HepG2 (cell line): ENCODE data around the gene NAA38. TPM values are rescaled to one million over a fixed set of nuclear protein-coding genes. Genes with fewer than 3 reads are reported as not detected.
A peak's percentile ranks its signal among the peaks of the same experiment; 100 is the strongest.

Experiments
- CBX2 ChIP-seq, 2 experiments: fragments of 200-600 bp in 1 of 2; sonication (generic); formaldehyde crosslinking in 1 of 2; IDR thresholded peaks; 2 replicates each; pipeline versions ENCODE4 v1.7.0 to v1.8.1; 2018 to 2022; ENCODE audit warnings: low read depth in 2 of 2, low read length in 1 of 2, mild to moderate bottlenecking in 1 of 2, missing genetic modification reagents in 1 of 2
- ETV5 ChIP-seq: IDR thresholded peaks from 2 replicates; pipeline ENCODE4 v1.6.1; 2018; ENCODE audit warnings: missing biosample characterization, missing genetic modification reagents, inconsistent platforms, borderline replicate concordance
- FOSL2 ChIP-seq: sonication (generic); formaldehyde crosslinking; IDR thresholded peaks from 2 replicates; pipeline ENCODE4 v1.4.0; 2020; ENCODE audit warnings: missing genetic modification reagents
- FOXJ3 ChIP-seq: sonication (generic); formaldehyde crosslinking; IDR thresholded peaks from 2 replicates; pipeline ENCODE4 v1.4.0; 2020; ENCODE audit warnings: missing genetic modification reagents, mild to moderate bottlenecking, borderline replicate concordance
- GABPA ChIP-seq, 2 experiments: IDR thresholded peaks; 2 replicates each; pipeline ENCODE4 v1.6.1; 2011 to 2016; ENCODE audit warnings: low read depth in 2 of 2, low read length in 1 of 2, missing biosample characterization in 1 of 2, missing genetic modification characterization in 1 of 2
- MZF1 ChIP-seq: sonication (generic); formaldehyde crosslinking; IDR thresholded peaks from 2 replicates; pipeline ENCODE4 v1.8.1; 2023; ENCODE audit warnings: mild to moderate bottlenecking, missing genetic modification reagents, borderline replicate concordance
- POGZ ChIP-seq: sonication (generic); formaldehyde crosslinking; IDR thresholded peaks from 2 replicates; pipeline ENCODE4 v1.4.0; 2020; ENCODE audit warnings: mild to moderate bottlenecking, missing genetic modification reagents
- RBM39 ChIP-seq: fragments of 200-400 bp; formaldehyde crosslinking; IDR thresholded peaks from one replicate; pipeline ENCODE4 v1.6.1; 2018; ENCODE audit warnings: antibody characterized with exemption, mild to moderate bottlenecking, low read depth, low read length; ENCODE audit not compliant: poor library complexity, severe bottlenecking
- THRA ChIP-seq: sonication (generic); formaldehyde crosslinking; IDR thresholded peaks from 2 replicates; pipeline ENCODE4 v1.4.0; 2020; ENCODE audit warnings: missing genetic modification reagents, borderline replicate concordance
- ZBTB43 ChIP-seq: sonication (generic); formaldehyde crosslinking; conservative IDR thresholded peaks from 2 replicates; pipeline ENCODE4 v1.4.0; 2020; ENCODE audit warnings: missing genetic modification reagents
- ZBTB8A ChIP-seq: sonication (generic); formaldehyde crosslinking; IDR thresholded peaks from 2 replicates; pipeline ENCODE4 v1.4.0; 2020; ENCODE audit warnings: mild to moderate bottlenecking, low read depth, missing genetic modification reagents, borderline replicate concordance
- ZKSCAN1 ChIP-seq: fragments of 150-350 bp; IDR thresholded peaks from 2 replicates; pipeline ENCODE4 v1.6.1; 2014; ENCODE audit warnings: low read length
- ZKSCAN8 ChIP-seq: IDR thresholded peaks from 2 replicates; pipeline ENCODE4 v1.6.1; 2016; ENCODE audit warnings: borderline replicate concordance, missing genetic modification reagents, missing compliant biosample characterization
- ZMAT5 ChIP-seq: sonication (generic); formaldehyde crosslinking; IDR thresholded peaks from 2 replicates; pipeline ENCODE4 v1.5.0; 2020; ENCODE audit warnings: mild to moderate bottlenecking, low read depth, missing genetic modification reagents, borderline replicate concordance
- ZNF17 ChIP-seq: sonication (generic); formaldehyde crosslinking; IDR thresholded peaks from 2 replicates; pipeline ENCODE4 v1.5.0; 2020; ENCODE audit warnings: mild to moderate bottlenecking, missing genetic modification reagents
- ZNF256 ChIP-seq: sonication (generic); formaldehyde crosslinking; conservative IDR thresholded peaks from 2 replicates; pipeline ENCODE4 v1.4.0; 2020; ENCODE audit warnings: missing genetic modification reagents
- ZNF501 ChIP-seq: sonication (generic); formaldehyde crosslinking; IDR thresholded peaks from 2 replicates; pipeline ENCODE4 v1.5.1; 2020; ENCODE audit warnings: mild to moderate bottlenecking, moderate library complexity, missing genetic modification reagents
- ZNF558 ChIP-seq: sonication (generic); formaldehyde crosslinking; IDR thresholded peaks from 2 replicates; pipeline ENCODE4 v1.9.0; 2022; ENCODE audit warnings: mild to moderate bottlenecking, missing genetic modification reagents, borderline replicate concordance
- ZNF746 ChIP-seq: sonication (generic); formaldehyde crosslinking; IDR thresholded peaks from 2 replicates; pipeline ENCODE4 v1.8.0; 2022; ENCODE audit warnings: mild to moderate bottlenecking, missing genetic modification reagents
- ZNF770 ChIP-seq: sonication (generic); formaldehyde crosslinking; IDR thresholded peaks from 2 replicates; pipeline ENCODE4 v1.5.0; 2020; ENCODE audit warnings: mild to moderate bottlenecking, missing genetic modification reagents
- ZNF784 ChIP-seq: sonication (generic); formaldehyde crosslinking; IDR thresholded peaks from 2 replicates; pipeline ENCODE4 v1.5.1; 2020; ENCODE audit warnings: missing genetic modification reagents, mild to moderate bottlenecking, borderline replicate concordance
- ZSCAN30 ChIP-seq: sonication (generic); formaldehyde crosslinking; IDR thresholded peaks from 2 replicates; pipeline ENCODE4 v1.5.0; 2020; ENCODE audit warnings: mild to moderate bottlenecking, missing genetic modification reagents
- polyA plus RNA-seq, 8 experiments: library from polyadenylated mRNA; depleted of rRNA in 3 of 8; stranded (reverse) in 7 of 8; unstranded in 1 of 8; fragments of >200 nt; fragmentation: Illumina TruSeq in 4 of 8; extraction: Trizol in 4 of 8; gene quantifications; 2 replicates each; pipeline versions ENCODE4 v1.2.1 to v1.2.3, GENCODE V29; 2011 to 2016; ENCODE audit warnings: low read depth in 4 of 8, missing spikeins in 1 of 8, mixed read lengths in 1 of 8; ENCODE audit not compliant: insufficient read depth in 1 of 8
- total RNA-seq, 5 experiments: library from RNA; depleted of rRNA; stranded (reverse); fragments of >200 nt; fragmentation: Illumina TruSeq; extraction: Trizol; gene quantifications; 2 replicates each; pipeline ENCODE4 v1.2.3, GENCODE V29; 2016; ENCODE audit warnings: low read depth in 1 of 5

The NAA38 gene
- total and polyA plus RNA-seq, 2 of the 13 experiments (the other 11 are each of a cell fraction or from before 2014, with no cell fraction given), result 46.9 to 91.6 TPM

- TF ChIP-seq ZNF256 (CRISPR knock-in tag) (no peak), MZF1 (no peak), FOXJ3 (no peak), ZNF770 (CRISPR knock-in tag) (no peak), RBM39 (peak; percentile 25), ZKSCAN1 (no peak), ZNF746 (CRISPR knock-in tag) (no peak), GABPA (IDR thresholded peaks at IDR 0.05; ENCODE audit: low read depth, low read length) (peak; percentile 20; the same call in 1 of the 2 replicates), GABPA (CRISPR knock-in tag; IDR thresholded peaks at IDR 0.05; ENCODE audit: low read depth) (peak; percentile 50), ZKSCAN8 (CRISPR knock-in tag) (no peak), ZSCAN30 (CRISPR knock-in tag) (no peak), CBX2 (IDR thresholded peaks at IDR 0.05; ENCODE audit: low read depth, low read length) (no peak), CBX2 (CRISPR knock-in tag; IDR thresholded peaks at IDR 0.05; ENCODE audit: low read depth) (no peak), FOSL2 (CRISPR knock-in tag) (peak; percentile 80), ZNF558 (no peak), ZNF784 (CRISPR knock-in tag) (no peak; the same call in 1 of the 2 replicates), ZNF17 (CRISPR knock-in tag) (no peak), THRA (CRISPR knock-in tag) (no peak), ZNF501 (CRISPR knock-in tag) (no peak; the same call in 1 of the 2 replicates), ZBTB8A (CRISPR knock-in tag) (no peak), ETV5 (CRISPR knock-in tag) (no peak), ZBTB43 (CRISPR knock-in tag) (no peak), POGZ (CRISPR knock-in tag) (no peak; the same call in 1 of the 2 replicates), ZMAT5 (CRISPR knock-in tag) (no peak)
These were observed 14.7 kb downstream of the NAA38 start (continued) for GRCh38 chr17:7842380-7843256.
